ENCODE data around the gene PRAMEF17. TPM values are rescaled to one million over a fixed set of nuclear protein-coding genes. Genes with fewer than 3 reads are reported as not detected.

PRAMEF17 gene
- total and polyA plus RNA-seq, 2 of the 8 experiments (the other 6 are each of a cell fraction or from before 2014, with no cell fraction given): not detected

DNA sequence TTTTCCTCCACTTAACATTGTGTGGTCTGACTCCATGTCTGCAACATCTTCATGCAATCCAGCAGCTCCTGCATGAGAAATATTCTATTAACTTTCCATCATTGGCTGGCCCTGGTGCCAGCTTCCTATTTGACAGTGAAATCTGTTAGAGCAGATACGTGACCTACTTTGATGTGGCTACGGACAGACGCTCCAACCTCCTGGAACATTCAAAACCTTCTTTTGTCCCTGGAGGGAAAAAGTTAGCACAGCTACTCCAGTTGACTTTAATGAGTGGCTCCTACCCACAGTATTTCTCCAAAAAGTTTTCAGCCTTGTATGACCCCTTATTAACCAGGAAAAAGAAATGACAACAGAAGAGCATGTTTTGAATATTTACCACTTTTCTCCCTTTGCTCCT, 42.8 kb downstream of the PRAMEF17 start:
- Histone ChIP-seq H2AK5ac (ENCODE audit: low read depth, low read length) (no peak overlapping the region), H2BK120ac (replicated peaks; ENCODE audit: low read depth, low read length) (no peak overlapping the region), H3K4me2 (ENCODE audit: insufficient read depth in 1 of 2, low read depth in 2 of 2, low read length in 2 of 2) (no peak overlapping the region), H3K27me3 (replicated peaks in 1 of 4; ENCODE audit: control insufficient read depth in 3 of 4, extremely low read depth in 1 of 4, insufficient read depth in 3 of 4, low read length in 3 of 4) (no peaks in the 10 kb centered on the region), H3K36me3 (ENCODE audit: control insufficient read depth in 2 of 4, insufficient read depth in 4 of 4, low read length in 3 of 4) (no peaks in the 10 kb centered on the region), H3K79me1 (ENCODE audit: low read depth, low read length) (no peaks in the 10 kb centered on the region), H3K23ac (ENCODE audit: insufficient read length) (no peak overlapping the region), H4K5ac (ENCODE audit: insufficient read length, low read depth, low read length) (no peak overlapping the region), H3K18ac (ENCODE audit: extremely low read depth, low read length) (no peak overlapping the region), H4K8ac (ENCODE audit: extremely low read depth, insufficient read depth, low read length) (no peak overlapping the region), H3K9ac (replicated peaks in 1 of 4; ENCODE audit: extremely low read depth in 1 of 4, low read depth in 3 of 4, low read length in 3 of 4) (no peak overlapping the region), H3K4ac (replicated peaks; ENCODE audit: insufficient read length, low read depth, low read length) (no peak overlapping the region), H3K23me2 (ENCODE audit: low read depth, low read length) (no peaks in the 10 kb centered on the region), H2BK5ac (ENCODE audit: low read depth, low read length) (no peak overlapping the region), H4K20me1 (replicated peaks in 1 of 2; ENCODE audit: control insufficient read depth in 1 of 2, insufficient read depth in 2 of 2, low read length in 2 of 2) (no peaks in the 10 kb centered on the region), H2BK12ac (ENCODE audit: low read depth, low read length) (no peak overlapping the region), H2AFZ (ENCODE audit: low read length) (no peak overlapping the region), H2BK15ac (ENCODE audit: low read length) (no peak overlapping the region), H3K27ac (ENCODE audit: low read depth, low read length) (no peak overlapping the region), H3K9me3 (ENCODE audit: insufficient read depth in 2 of 2, low read depth in 1 of 2, low read length in 1 of 2) (peaks cover 30 to 81% of the 10 kb centered on the region in 2 experiments), H3K4me3 (ENCODE audit: extremely low read depth in 1 of 4, insufficient read depth in 2 of 4, low read depth in 3 of 4, low read length in 4 of 4) (no peak overlapping the region), H3K79me2 (ENCODE audit: control insufficient read depth in 1 of 2, insufficient read depth in 2 of 2, low read length in 2 of 2) (no peaks in the 10 kb centered on the region), H4K91ac (replicated peaks; ENCODE audit: insufficient read length, low read length) (no peak overlapping the region), H2BK20ac (ENCODE audit: low read length) (no peak overlapping the region), H3K14ac (ENCODE audit: insufficient read length) (no peak overlapping the region), H3K4me1 (replicated peaks in 1 of 4; ENCODE audit: control insufficient read depth in 3 of 4, insufficient read depth in 4 of 4, low read length in 3 of 4) (no peaks in the 10 kb centered on the region), H3K56ac (replicated peaks; ENCODE audit: insufficient read length, low read depth, low read length) (no peak overlapping the region)
- FAIRE-seq (no peak), DNase-seq (ENCODE audit: low read depth in 1 of 2, low spot score in 2 of 2) (no peak)
- 86% methylated on average over 3 of the region's 3 CpGs; no CpG with 5 or more reads in 1 of the 2 experiments for WGBS, 2 experiments (ENCODE audit: extremely low coverage in 1 of 2, insufficient coverage in 1 of 2, insufficient read length in 1 of 2, insufficient replicate concordance in 2 of 2, low coverage in 1 of 2, low lambda C conversion rate in 2 of 2, missing lambda C conversion rate in 1 of 2)
- CTCF ChIA-PET (ENCODE audit: partially characterized antibody): no interaction called here
- TF ChIP-seq, protein P1, sequence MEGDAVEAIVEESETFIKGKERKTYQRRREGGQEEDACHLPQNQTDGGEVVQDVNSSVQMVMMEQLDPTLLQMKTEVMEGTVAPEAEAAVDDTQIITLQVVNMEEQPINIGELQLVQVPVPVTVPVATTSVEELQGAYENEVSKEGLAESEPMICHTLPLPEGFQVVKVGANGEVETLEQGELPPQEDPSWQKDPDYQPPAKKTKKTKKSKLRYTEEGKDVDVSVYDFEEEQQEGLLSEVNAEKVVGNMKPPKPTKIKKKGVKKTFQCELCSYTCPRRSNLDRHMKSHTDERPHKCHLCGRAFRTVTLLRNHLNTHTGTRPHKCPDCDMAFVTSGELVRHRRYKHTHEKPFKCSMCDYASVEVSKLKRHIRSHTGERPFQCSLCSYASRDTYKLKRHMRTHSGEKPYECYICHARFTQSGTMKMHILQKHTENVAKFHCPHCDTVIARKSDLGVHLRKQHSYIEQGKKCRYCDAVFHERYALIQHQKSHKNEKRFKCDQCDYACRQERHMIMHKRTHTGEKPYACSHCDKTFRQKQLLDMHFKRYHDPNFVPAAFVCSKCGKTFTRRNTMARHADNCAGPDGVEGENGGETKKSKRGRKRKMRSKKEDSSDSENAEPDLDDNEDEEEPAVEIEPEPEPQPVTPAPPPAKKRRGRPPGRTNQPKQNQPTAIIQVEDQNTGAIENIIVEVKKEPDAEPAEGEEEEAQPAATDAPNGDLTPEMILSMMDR (IDR thresholded peaks at IDR 0.05; ENCODE audit: control extremely low read depth in 1 of 3, insufficient read depth in 1 of 3, low read depth in 1 of 3, low read length in 3 of 3): no peak
- no peak for TF ChIP-seq CBX8 (IDR thresholded peaks at IDR 0.05; ENCODE audit: borderline replicate concordance, low read depth, low read length)
- no peak for TF ChIP-seq RFX5 (IDR thresholded peaks at IDR 0.05; ENCODE audit: borderline replicate concordance, low read depth, low read length)
- TF ChIP-seq GABPA (IDR thresholded peaks at IDR 0.05; ENCODE audit: borderline replicate concordance, insufficient read depth, low read length): no peak
- no peak for TF ChIP-seq KDM1A (IDR thresholded peaks at IDR 0.05; ENCODE audit: borderline replicate concordance, low read length)
- no peak for TF ChIP-seq TEAD4 (IDR thresholded peaks at IDR 0.05; ENCODE audit: low read depth, low read length)
- TF ChIP-seq PHF8 (conservative IDR thresholded peaks at IDR 0.05; ENCODE audit: low read depth, low read length): no peak
- no peak for TF ChIP-seq TBP (IDR thresholded peaks at IDR 0.05; ENCODE audit: low read depth, low read length)
- no peak for TF ChIP-seq SIRT6 (IDR thresholded peaks at IDR 0.05; ENCODE audit: low read length)
- no peak for TF ChIP-seq TAF1 (IDR thresholded peaks at IDR 0.05; ENCODE audit: low read depth, low read length)
- no peak for TF ChIP-seq CHD1 (IDR thresholded peaks at IDR 0.05; ENCODE audit: low read depth, low read length)
- no peak for TF ChIP-seq TCF12 (IDR thresholded peaks at IDR 0.05; ENCODE audit: low read depth, low read length)
- no peak for TF ChIP-seq EP300 (IDR thresholded peaks at IDR 0.05; ENCODE audit: borderline replicate concordance in 1 of 2, low read depth in 2 of 2, low read length in 2 of 2)
- POLR2A ChIA-PET (ENCODE audit: partially characterized antibody): no interaction called here
